G401 (cell line): ENCODE measurements around the gene NFASC. TPM values are rescaled to one million over a fixed set of nuclear protein-coding genes. Genes with fewer than 3 reads are reported as not detected.

ENCODE experiments used
- DNase-seq: peaks from one replicate; pipeline ENCODE4 v3.0.0-alpha.2; 2015; ENCODE audit warnings: low spot score
- in situ Hi-C: cut with HindIII; loops from 2 replicates; pipeline ENCODE4 v1.10.0; 2016; ENCODE audit warnings: low sequenced_read_pairs, mixed read lengths
- total RNA-seq: library from RNA; depleted of rRNA; stranded (reverse); fragments of >200 nt; shearing (Covaris generic); gene quantifications from 2 replicates; pipeline ENCODE4 v1.2.3, GENCODE V29; 2014

NFASC gene
- total RNA-seq, 1 experiment from 2014 or later: not detected

GRCh38 chr1:204882479-204882878, 11.8 kb downstream of the NFASC start:
- DNase-seq: no peak
- in situ Hi-C loops: no loop called here

GRCh38 chr1:204883405-204883804, 12.7 kb downstream of the NFASC start:
- in situ Hi-C loops: no loop called here
- no peak for DNase-seq

- no peak for DNase-seq
- in situ Hi-C loops: no loop called here
Observed at GRCh38 chr1:204885288-204885711, 14.6 kb downstream of the NFASC start.

- DNase-seq: no peak
- in situ Hi-C loops: no loop called here
Observed at GRCh38 chr1:204885790-204886189, 15.1 kb downstream of the NFASC start.

- in situ Hi-C loops: no loop called here
- no peak for DNase-seq
Observed at GRCh38 chr1:204887846-204888245, 17.2 kb downstream of the NFASC start.

- in situ Hi-C loops: no loop called here
- no peak for DNase-seq
Observed at GRCh38 chr1:204888294-204888693, 17.6 kb downstream of the NFASC start.

- in situ Hi-C loops: no loop called here
Observed at GRCh38 chr1:204889681-204890383, 19.2 kb downstream of the NFASC start.

GRCh38 chr1:204891860-204892259, 21.2 kb downstream of the NFASC start:
- in situ Hi-C loops: no loop called here
- no peak for DNase-seq

More at GRCh38 chr1:204889681-204890383, 19.2 kb downstream of the NFASC start:
- DNase-seq: no peak

GRCh38 chr1:204894031-204894430, 23.4 kb downstream of the NFASC start:
- in situ Hi-C loops: no loop called here
- DNase-seq: peak; percentile 41

GRCh38 chr1:204894606-204895005, 23.9 kb downstream of the NFASC start:
- DNase-seq: no peak
- in situ Hi-C loops: no loop called here

GRCh38 chr1:204896023-204896422, 25.4 kb downstream of the NFASC start:
- no peak for DNase-seq

GRCh38 chr1:204896787-204897469, 26.3 kb downstream of the NFASC start:
- no peak for DNase-seq
- in situ Hi-C loops: no loop called here

More at GRCh38 chr1:204896023-204896422, 25.4 kb downstream of the NFASC start:
- in situ Hi-C loops: no loop called here

GRCh38 chr1:204900721-204901120, 30.1 kb downstream of the NFASC start:
- in situ Hi-C loops: no loop called here
- DNase-seq: no peak

GRCh38 chr1:204902671-204903070, 32.0 kb downstream of the NFASC start:
- in situ Hi-C loops: no loop called here
- DNase-seq: no peak

GRCh38 chr1:204904228-204904810, 33.7 kb downstream of the NFASC start:
- in situ Hi-C loops: no loop called here
- DNase-seq: no peak

- in situ Hi-C loops: no loop called here
Observed at GRCh38 chr1:204909109-204909508, 38.4 kb downstream of the NFASC start.

GRCh38 chr1:204915861-204916495, 45.3 kb downstream of the NFASC start:
- in situ Hi-C loops: no loop called here
- DNase-seq: no peak

More at GRCh38 chr1:204909109-204909508, 38.4 kb downstream of the NFASC start:
- DNase-seq: no peak

GRCh38 chr1:204917802-204918201, 47.1 kb downstream of the NFASC start:
- in situ Hi-C loops: no loop called here
- no peak for DNase-seq

- in situ Hi-C loops: no loop called here
- DNase-seq: no peak
Observed at GRCh38 chr1:204920511-204920910, 49.8 kb downstream of the NFASC start.

- in situ Hi-C loops: no loop called here
- peak; percentile 63 for DNase-seq
Observed at GRCh38 chr1:204920967-204921366, 50.3 kb downstream of the NFASC start.
